ENCODE data around the gene HGF.

HGF gene

DNA sequence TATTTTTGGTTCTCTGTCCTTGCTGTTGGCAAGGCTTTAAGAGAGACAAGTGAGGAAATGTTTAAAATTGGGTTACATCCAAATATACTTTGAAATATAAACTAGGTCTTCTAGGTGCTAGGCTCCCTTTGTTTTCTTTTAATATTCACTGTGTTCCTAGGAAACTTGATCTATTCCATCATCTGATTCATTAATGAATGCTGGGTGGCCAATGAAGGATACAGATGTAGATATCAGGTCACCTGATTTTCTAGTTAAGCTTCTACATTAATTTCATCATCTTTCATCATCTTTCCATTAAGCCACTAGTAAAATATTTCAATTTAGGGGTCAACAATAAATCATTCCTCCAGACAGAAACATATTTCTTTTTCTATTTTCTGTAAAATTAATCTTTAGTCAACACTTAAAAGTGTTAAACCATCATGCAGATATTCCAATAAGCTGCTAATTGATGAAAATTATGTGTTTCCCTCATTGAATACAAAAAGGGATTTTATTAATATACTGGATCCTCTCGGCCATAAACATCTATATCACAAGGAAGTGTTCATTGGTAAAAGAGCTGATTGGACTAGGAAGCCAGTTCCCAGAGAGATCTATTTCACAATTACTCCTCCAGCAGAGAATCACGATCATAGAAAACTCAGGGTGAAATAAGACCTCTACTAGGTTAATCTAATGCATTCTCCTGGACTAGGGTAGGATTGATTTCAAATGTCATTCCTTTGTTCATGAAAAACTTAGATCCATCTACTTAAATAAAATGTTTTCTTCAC, 14.7 kb downstream of the HGF start:
- H2AK5ac ChIP-seq (ENCODE audit: low read length, severe bottlenecking), result no peak overlapping the region
- no peaks in the 10 kb centered on the region for H3K9me3 ChIP-seq (ENCODE audit: control insufficient read depth, low read length)
- H3K4ac ChIP-seq (ENCODE audit: low read depth in 1 of 2, low read length in 2 of 2), result no peak overlapping the region
- H3K9ac ChIP-seq (ENCODE audit: low read length), result no peak overlapping the region
- H2BK15ac ChIP-seq (ENCODE audit: low read depth, poor library complexity, severe bottlenecking), result no peak overlapping the region
- no peaks in the 10 kb centered on the region for H3K27me3 ChIP-seq (ENCODE audit: control insufficient read depth in 1 of 2, insufficient read depth in 1 of 2, low read length in 2 of 2)
- WGBS, result no CpG with 5 or more reads among the region's 2 CpGs
- H3K23ac ChIP-seq (ENCODE audit: low read length in 2 of 2), result no peak overlapping the region
- H2BK5ac ChIP-seq (ENCODE audit: low read depth, low read length, poor library complexity, severe bottlenecking), result no peak overlapping the region
- H3K4me3 ChIP-seq (ENCODE audit: insufficient read depth in 1 of 2, low read depth in 1 of 2, low read length in 2 of 2), result no peak overlapping the region
- H2AFZ ChIP-seq (ENCODE audit: low read depth, low read length), result no peak overlapping the region
- DNase-seq, result no peak
- H3K27ac ChIP-seq (ENCODE audit: low read length, poor library complexity, severe bottlenecking), result no peak overlapping the region
- no peak overlapping the region for H4K8ac ChIP-seq (ENCODE audit: low read length)
- no peak overlapping the region for H2BK12ac ChIP-seq (ENCODE audit: low read length in 2 of 2)
- H4K91ac ChIP-seq (ENCODE audit: low read length), result no peak overlapping the region
- H3K36me3 ChIP-seq (ENCODE audit: control insufficient read depth in 1 of 2, insufficient read depth in 2 of 2, low read depth in 1 of 2, low read length in 2 of 2), result peaks cover 0 to 94% of the 10 kb centered on the region in 2 experiments
- H3K14ac ChIP-seq (ENCODE audit: low read length in 2 of 2), result no peak overlapping the region
- H3K79me1 ChIP-seq (replicated peaks; ENCODE audit: low read length, poor library complexity, severe bottlenecking), result no peaks in the 10 kb centered on the region
- H3K4me1 ChIP-seq (ENCODE audit: control insufficient read depth, insufficient read depth, low read depth, low read length), result no peaks in the 10 kb centered on the region
- H3K18ac ChIP-seq (ENCODE audit: low read depth in 1 of 2, low read length in 2 of 2), result no peak overlapping the region
- H3K4me2 ChIP-seq (ENCODE audit: low read length, poor library complexity, severe bottlenecking), result no peak overlapping the region
- H2BK120ac ChIP-seq (ENCODE audit: low read depth, low read length), result no peak overlapping the region

- H3K9me3 ChIP-seq (ENCODE audit: control insufficient read depth, low read length), result no peaks in the 10 kb centered on the region
- no peak overlapping the region for H3K4me2 ChIP-seq (ENCODE audit: low read length, poor library complexity, severe bottlenecking)
- H2BK12ac ChIP-seq (ENCODE audit: low read length in 2 of 2), result no peak overlapping the region
- no peaks in the 10 kb centered on the region for H3K4me1 ChIP-seq (ENCODE audit: control insufficient read depth, insufficient read depth, low read depth, low read length)
- no peaks in the 10 kb centered on the region for H3K27me3 ChIP-seq (ENCODE audit: control insufficient read depth in 1 of 2, insufficient read depth in 1 of 2, low read length in 2 of 2)
- no peak for DNase-seq
- no CpG with 5 or more reads among the region's 1 CpG for WGBS
- no peak overlapping the region for H3K9ac ChIP-seq (ENCODE audit: low read length)
- no peak overlapping the region for H3K23ac ChIP-seq (ENCODE audit: low read length in 2 of 2)
- no peak overlapping the region for H3K27ac ChIP-seq (ENCODE audit: low read length, poor library complexity, severe bottlenecking)
- H3K18ac ChIP-seq (ENCODE audit: low read depth in 1 of 2, low read length in 2 of 2), result no peak overlapping the region
- no peak overlapping the region for H4K8ac ChIP-seq (ENCODE audit: low read length)
- H3K4me3 ChIP-seq (ENCODE audit: insufficient read depth in 1 of 2, low read depth in 1 of 2, low read length in 2 of 2), result no peak overlapping the region
- H3K36me3 ChIP-seq (ENCODE audit: control insufficient read depth in 1 of 2, insufficient read depth in 2 of 2, low read depth in 1 of 2, low read length in 2 of 2), result peaks cover 0 to 85% of the 10 kb centered on the region in 2 experiments
- H2AFZ ChIP-seq (ENCODE audit: low read depth, low read length), result no peak overlapping the region
- H3K79me1 ChIP-seq (replicated peaks; ENCODE audit: low read length, poor library complexity, severe bottlenecking), result no peaks in the 10 kb centered on the region
- no peak overlapping the region for H4K91ac ChIP-seq (ENCODE audit: low read length)
- no peak overlapping the region for H2BK5ac ChIP-seq (ENCODE audit: low read depth, low read length, poor library complexity, severe bottlenecking)
- H3K4ac ChIP-seq (ENCODE audit: low read depth in 1 of 2, low read length in 2 of 2), result no peak overlapping the region
- no peak overlapping the region for H3K14ac ChIP-seq (ENCODE audit: low read length in 2 of 2)
- no peak overlapping the region for H2BK15ac ChIP-seq (ENCODE audit: low read depth, poor library complexity, severe bottlenecking)
- no peak overlapping the region for H2BK120ac ChIP-seq (ENCODE audit: low read depth, low read length)
- H2AK5ac ChIP-seq (ENCODE audit: low read length, severe bottlenecking), result no peak overlapping the region
Measured at GRCh38 chr7:81753392-81753791, 16.5 kb downstream of the HGF start.

- no peak overlapping the region for H3K9ac ChIP-seq (ENCODE audit: low read length)
- WGBS, result 79% methylated on average over 2 of the region's 3 CpGs
Measured at GRCh38 chr7:81752318-81752714, 17.5 kb downstream of the HGF start.

DNA sequence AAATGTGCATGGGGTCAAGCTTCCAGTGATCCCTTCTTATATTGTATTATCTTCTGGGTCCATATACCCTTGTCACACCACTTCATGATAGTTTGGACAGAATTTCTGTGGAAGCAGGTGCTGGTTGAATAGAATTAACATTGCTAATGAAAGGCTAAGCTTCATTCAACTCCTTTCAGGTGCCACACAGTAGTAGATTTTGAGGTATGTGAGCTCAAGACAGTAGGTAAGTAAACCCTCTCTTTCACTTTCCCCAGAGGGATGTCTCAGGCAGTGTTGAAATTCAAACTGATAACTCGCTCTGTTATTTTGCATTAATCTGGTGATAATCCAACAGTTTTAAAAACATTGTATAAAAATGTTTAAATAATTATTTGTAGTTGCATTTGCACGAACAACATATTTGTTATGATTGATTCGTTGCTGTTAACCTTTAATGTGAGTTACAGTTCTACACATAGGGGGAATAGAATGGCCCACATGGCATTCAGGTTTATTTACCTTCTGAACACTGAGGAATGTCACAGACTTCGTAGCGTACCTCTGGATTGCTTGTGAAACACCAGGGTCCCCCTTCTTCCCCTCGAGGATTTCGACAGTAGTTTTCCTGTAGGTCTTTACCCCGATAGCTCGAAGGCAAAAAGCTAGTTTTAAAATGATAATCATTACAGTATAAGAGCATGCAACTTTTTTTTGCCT, 18.1 kb downstream of the HGF start:
- H2AFZ ChIP-seq (ENCODE audit: low read depth, low read length), result no peak overlapping the region
- no peak overlapping the region for H3K4me3 ChIP-seq (ENCODE audit: insufficient read depth in 1 of 2, low read depth in 1 of 2, low read length in 2 of 2)
- H3K27me3 ChIP-seq (ENCODE audit: control insufficient read depth in 1 of 2, insufficient read depth in 1 of 2, low read length in 2 of 2), result no peaks in the 10 kb centered on the region
- H3K36me3 ChIP-seq (ENCODE audit: control insufficient read depth in 1 of 2, insufficient read depth in 2 of 2, low read depth in 1 of 2, low read length in 2 of 2), result peaks cover 0 to 73% of the 10 kb centered on the region in 2 experiments
- no peak for DNase-seq
- no peak overlapping the region for H4K8ac ChIP-seq (ENCODE audit: low read length)
- no peak overlapping the region for H3K4ac ChIP-seq (ENCODE audit: low read depth in 1 of 2, low read length in 2 of 2)
- 80% methylated on average over 6 of the region's 9 CpGs for WGBS
- no peak overlapping the region for H3K27ac ChIP-seq (ENCODE audit: low read length, poor library complexity, severe bottlenecking)
- H3K79me1 ChIP-seq (replicated peaks; ENCODE audit: low read length, poor library complexity, severe bottlenecking), result no peaks in the 10 kb centered on the region
- no peak overlapping the region for H2BK5ac ChIP-seq (ENCODE audit: low read depth, low read length, poor library complexity, severe bottlenecking)
- no peak overlapping the region for H3K14ac ChIP-seq (ENCODE audit: low read length in 2 of 2)
- no peaks in the 10 kb centered on the region for H3K4me1 ChIP-seq (ENCODE audit: control insufficient read depth, insufficient read depth, low read depth, low read length)
- H2BK120ac ChIP-seq (ENCODE audit: low read depth, low read length), result no peak overlapping the region
- H3K18ac ChIP-seq (ENCODE audit: low read depth in 1 of 2, low read length in 2 of 2), result no peak overlapping the region
- no peak overlapping the region for H4K91ac ChIP-seq (ENCODE audit: low read length)
- no peak overlapping the region for H2BK15ac ChIP-seq (ENCODE audit: low read depth, poor library complexity, severe bottlenecking)
- no peaks in the 10 kb centered on the region for H3K9me3 ChIP-seq (ENCODE audit: control insufficient read depth, low read length)
- no peak overlapping the region for H3K4me2 ChIP-seq (ENCODE audit: low read length, poor library complexity, severe bottlenecking)
- H3K9ac ChIP-seq (ENCODE audit: low read length), result no peak overlapping the region
- no peak overlapping the region for H2BK12ac ChIP-seq (ENCODE audit: low read length in 2 of 2)
- H3K23ac ChIP-seq (ENCODE audit: low read length in 2 of 2), result no peak overlapping the region
- no peak overlapping the region for H2AK5ac ChIP-seq (ENCODE audit: low read length, severe bottlenecking)

More at GRCh38 chr7:81752318-81752714, 17.5 kb downstream of the HGF start:
- no peak overlapping the region for H2BK12ac ChIP-seq (ENCODE audit: low read length in 2 of 2)
- no peak overlapping the region for H3K14ac ChIP-seq (ENCODE audit: low read length in 2 of 2)
- no peaks in the 10 kb centered on the region for H3K9me3 ChIP-seq (ENCODE audit: control insufficient read depth, low read length)
- H3K4ac ChIP-seq (ENCODE audit: low read depth in 1 of 2, low read length in 2 of 2), result no peak overlapping the region
- H4K8ac ChIP-seq (ENCODE audit: low read length), result no peak overlapping the region
- no peak overlapping the region for H2BK5ac ChIP-seq (ENCODE audit: low read depth, low read length, poor library complexity, severe bottlenecking)
- H3K18ac ChIP-seq (ENCODE audit: low read depth in 1 of 2, low read length in 2 of 2), result no peak overlapping the region
- no peaks in the 10 kb centered on the region for H3K4me1 ChIP-seq (ENCODE audit: control insufficient read depth, insufficient read depth, low read depth, low read length)
- H3K4me2 ChIP-seq (ENCODE audit: low read length, poor library complexity, severe bottlenecking), result no peak overlapping the region
- no peak for DNase-seq
- no peak overlapping the region for H4K91ac ChIP-seq (ENCODE audit: low read length)
- H2AK5ac ChIP-seq (ENCODE audit: low read length, severe bottlenecking), result no peak overlapping the region
- no peak overlapping the region for H3K27ac ChIP-seq (ENCODE audit: low read length, poor library complexity, severe bottlenecking)
- no peak overlapping the region for H2AFZ ChIP-seq (ENCODE audit: low read depth, low read length)
- no peak overlapping the region for H3K4me3 ChIP-seq (ENCODE audit: insufficient read depth in 1 of 2, low read depth in 1 of 2, low read length in 2 of 2)
- H3K79me1 ChIP-seq (replicated peaks; ENCODE audit: low read length, poor library complexity, severe bottlenecking), result no peaks in the 10 kb centered on the region
- peaks cover 0 to 77% of the 10 kb centered on the region in 2 experiments for H3K36me3 ChIP-seq (ENCODE audit: control insufficient read depth in 1 of 2, insufficient read depth in 2 of 2, low read depth in 1 of 2, low read length in 2 of 2)
- H2BK15ac ChIP-seq (ENCODE audit: low read depth, poor library complexity, severe bottlenecking), result no peak overlapping the region
- no peak overlapping the region for H3K23ac ChIP-seq (ENCODE audit: low read length in 2 of 2)
- H3K27me3 ChIP-seq (ENCODE audit: control insufficient read depth in 1 of 2, insufficient read depth in 1 of 2, low read length in 2 of 2), result no peaks in the 10 kb centered on the region
- H2BK120ac ChIP-seq (ENCODE audit: low read depth, low read length), result no peak overlapping the region
